ENCODE data around the gene ELFN1.

The ELFN1 gene

DNA sequence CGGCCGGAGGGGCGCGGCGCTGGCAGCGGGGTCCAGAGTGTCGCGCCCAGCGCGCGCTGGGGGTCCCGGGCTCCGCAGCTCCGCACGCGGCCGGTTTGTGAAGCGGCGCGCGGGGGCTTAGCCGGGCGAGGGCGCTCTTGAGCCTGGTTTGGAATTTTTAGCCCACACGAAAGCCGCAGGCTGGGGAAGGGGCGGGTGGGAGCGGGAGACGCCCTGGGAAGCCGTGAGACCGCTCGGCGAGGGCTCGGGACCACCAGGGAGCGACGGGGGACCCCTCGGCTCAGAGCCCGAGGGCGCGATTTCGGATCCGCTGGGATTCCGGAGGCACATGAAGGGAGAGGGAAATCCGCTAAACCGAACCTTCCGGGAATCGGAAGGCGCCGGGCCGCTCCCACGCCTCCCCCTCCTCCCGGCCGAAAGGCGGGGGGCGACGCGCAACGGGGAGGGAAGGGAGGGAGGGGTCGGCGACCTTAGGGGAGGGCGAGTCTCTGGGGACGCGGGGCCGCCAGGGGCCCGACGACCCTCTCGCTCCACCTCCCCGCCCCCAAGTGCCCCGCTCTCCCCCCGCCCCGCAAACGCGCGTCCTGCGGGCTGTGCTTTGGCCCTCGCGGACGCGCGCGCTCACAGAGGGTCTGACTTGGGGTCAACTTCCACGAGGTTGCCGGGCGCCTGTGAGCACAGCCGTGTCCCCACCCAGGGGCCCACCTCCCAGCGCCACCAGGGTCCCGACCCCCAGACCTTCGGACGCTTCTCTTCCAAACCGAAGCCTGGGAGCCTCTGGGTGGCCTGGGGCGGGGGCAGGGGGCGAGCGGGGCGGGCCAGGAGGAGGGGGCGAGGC, 5.1 kb upstream of the ELFN1 start:
- DNase-seq = peak; percentile 34 to 63

DNA sequence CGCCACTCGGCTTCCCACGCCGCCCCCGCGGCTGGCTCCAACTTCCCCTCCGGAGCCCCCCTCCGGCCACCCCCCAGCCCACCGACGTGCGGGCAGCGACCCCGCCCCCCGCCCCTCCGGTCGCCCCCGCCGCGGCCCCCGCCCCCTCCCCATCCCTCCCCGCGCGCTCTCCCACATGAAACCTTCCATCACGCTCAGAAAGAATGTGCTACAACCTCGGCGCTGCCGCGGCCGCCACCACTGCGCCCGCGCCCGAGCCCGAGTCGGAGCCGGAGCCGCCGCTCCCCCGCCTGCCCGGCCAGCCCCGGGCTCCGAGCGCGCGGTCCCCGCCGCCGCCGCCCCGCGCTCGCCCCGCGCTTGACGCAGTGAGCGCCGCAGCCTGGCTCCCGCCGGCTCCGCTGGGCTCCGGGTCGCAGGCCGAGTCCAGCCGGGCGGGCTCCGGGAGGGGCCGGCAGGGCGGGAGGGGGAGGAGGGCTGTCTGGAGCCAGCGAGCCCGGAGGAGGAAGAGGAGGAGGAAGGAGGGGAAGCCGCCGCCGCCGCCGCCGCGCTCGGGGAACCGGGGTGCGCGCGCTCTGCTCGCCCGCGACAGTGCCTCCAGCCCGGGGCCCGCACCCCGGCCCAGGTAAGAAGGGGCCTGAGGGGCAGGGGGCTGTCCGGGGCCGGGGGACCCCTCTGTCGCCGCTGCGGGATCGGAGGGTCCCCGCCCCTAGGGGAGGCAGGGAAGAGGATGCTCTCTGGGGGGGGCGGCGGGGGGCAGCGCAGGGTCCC, 4.3 kb upstream of the ELFN1 start:
- no peak for DNase-seq

GRCh38 chr7:1666317-1666822, 3.7 kb upstream of the ELFN1 start:
- no peak for DNase-seq

- DNase-seq = no peak
Observed at GRCh38 chr7:1666823-1667565, 3.1 kb upstream of the ELFN1 start.

- DNase-seq = no peak
Observed at GRCh38 chr7:1667566-1668395, 2.3 kb upstream of the ELFN1 start.

- DNase-seq = no peak
Observed at GRCh38 chr7:1668396-1669063, 1.5 kb upstream of the ELFN1 start.

GRCh38 chr7:1669064-1669951, 769 bp upstream of the ELFN1 start:
- DNase-seq = no peak

DNA sequence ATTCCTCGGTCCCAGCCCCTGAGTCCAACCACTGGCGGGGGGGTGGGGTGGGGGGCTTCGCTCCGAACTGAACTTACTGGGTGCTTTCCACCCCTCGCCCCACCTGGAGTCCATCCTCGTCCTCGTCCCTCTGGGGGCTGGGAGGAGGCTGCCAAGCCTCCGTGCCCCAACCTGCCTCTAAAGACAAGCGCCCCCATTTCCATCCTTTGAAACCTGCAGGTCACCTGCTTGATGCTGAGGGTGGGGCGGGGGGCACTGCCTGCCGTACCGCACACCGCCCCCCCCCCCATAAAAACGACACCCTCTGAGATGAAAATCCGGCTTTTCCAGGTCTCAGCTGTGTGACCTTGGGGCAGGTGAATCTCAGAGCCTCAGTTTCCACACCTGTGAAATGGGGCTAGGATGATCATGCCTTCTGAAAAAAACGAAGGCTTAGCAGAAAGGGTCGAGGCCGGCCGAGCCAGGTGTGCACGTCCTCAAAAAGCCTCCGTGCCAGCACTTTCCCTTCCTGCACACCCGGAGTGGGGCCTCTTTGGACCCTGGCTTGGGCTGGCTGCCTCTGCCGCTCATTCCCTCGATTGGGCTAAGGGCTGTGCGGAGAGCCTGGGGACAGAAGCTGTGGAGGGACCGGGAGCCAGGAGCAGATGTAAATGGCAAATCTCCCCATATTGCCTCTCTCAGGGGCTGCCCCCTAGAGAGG, 967 bp downstream of the ELFN1 start:
- no peak for DNase-seq

GRCh38 chr7:1671594-1672451, 1.7 kb downstream of the ELFN1 start:
- no peak for DNase-seq

DNA sequence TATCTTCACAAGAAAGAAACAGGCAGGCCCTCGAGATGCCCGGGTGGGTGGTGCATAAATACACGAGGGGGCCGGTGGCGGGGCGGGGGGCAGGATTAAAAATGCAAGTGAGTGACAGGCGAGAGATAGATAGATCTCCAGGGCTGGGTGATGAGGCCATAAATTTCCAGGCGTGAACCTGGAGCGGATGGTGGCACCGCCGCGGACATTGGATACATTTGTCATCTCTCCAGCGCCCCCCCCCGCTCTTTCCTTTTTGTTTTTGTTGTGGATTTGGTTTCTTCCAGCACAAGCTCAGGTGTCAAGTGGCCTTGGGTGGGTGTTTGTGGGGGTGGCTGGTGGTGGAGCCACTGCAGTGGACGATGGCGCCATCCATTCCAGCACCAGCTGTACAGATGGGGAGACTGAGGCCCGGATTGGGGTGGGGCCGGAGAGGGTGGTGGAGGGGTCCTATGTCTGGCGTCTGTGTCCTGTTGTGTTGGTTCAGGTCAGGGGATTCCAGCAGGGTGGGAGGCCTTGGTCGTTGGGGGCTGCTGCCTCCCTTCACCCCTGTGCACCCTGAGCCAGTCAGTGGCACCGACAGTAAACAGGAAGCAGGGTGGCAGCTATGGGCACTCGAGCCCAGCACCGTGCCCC, 2.9 kb downstream of the ELFN1 start:
- no peak for DNase-seq

- DNase-seq = no peak
Observed at GRCh38 chr7:1673581-1674118, 3.6 kb downstream of the ELFN1 start.

GRCh38 chr7:1674161-1675035, 4.3 kb downstream of the ELFN1 start:
- DNase-seq = no peak

GRCh38 chr7:1675036-1675671, 5.1 kb downstream of the ELFN1 start:
- DNase-seq = no peak

DNA sequence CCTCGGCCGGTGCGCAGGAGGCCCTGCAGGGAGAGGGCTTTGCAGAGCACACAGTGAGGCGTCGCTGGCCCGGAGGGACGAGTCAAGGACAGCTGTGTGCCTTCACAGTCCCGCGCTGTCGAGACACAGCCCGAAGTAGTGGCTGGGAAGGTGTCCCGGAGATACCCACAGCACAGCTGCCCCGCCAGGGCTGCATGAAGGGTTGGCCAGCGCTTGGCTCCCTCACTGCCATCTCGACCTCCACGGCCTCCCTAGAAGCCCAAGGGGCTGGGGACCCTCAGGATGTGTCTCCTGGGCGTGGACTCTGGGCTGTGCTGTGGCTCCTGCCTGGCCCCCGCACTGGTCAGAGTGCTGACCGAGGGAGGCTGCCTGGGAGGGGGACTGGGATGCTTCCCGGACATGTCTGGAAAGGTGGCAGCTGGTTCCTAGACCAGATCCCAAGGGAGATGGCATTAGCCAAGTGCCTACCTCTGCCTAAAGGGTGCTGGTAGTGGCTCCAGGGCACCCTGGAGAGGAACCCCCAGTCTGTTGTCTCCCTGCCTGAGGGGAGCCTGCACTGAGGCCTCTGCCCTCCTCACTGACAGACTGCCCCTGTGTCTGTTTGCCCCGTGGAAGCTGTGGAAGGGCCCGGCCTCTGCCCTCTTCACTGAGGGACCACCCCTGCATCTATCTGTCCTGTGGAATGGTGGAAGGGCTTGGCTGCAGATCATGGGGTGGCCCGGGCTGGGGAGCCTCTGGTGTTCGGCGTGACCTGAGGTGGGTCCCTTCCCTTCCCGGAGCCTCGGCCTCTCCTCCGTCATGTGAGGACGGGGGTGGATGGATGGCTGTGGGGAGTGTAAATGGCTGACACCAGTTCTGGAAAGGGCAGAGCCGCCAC, 5.8 kb downstream of the ELFN1 start:
- DNase-seq = no peak

DNA sequence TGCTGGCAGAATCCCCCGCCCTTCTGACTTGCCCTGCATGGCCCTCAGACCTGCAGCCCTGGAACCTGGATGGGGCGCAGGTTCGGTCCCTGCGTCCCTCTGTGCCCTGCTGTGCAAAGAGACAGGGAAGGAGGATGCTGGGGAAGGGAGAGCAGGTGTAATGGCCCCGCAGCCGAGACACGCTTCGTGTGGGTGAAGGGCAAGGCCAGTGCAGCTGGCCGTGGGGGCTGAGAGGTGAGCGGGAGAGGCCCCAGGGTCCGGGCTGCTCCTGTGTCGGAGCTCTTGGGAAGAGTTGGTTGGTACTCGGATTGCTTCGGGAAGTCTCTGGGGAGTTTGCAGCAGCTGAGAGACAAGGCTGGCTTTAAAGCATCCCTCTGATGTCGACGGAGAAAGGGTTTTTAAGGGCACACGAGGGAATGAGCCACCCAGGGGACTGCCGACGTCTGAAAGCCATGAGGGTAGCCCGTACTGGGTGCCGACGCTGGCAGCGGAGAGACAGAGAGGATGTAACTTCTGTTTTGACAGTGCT, 6.5 kb downstream of the ELFN1 start:
- no peak for DNase-seq
